D721Med (cell line): Measurements from ENCODE around the gene STRN4.

Experiments
- DNase-seq: peaks from one replicate; pipeline ENCODE4 v3.0.0; 2011; ENCODE audit warnings: low spot score; ENCODE audit not compliant: insufficient read length
- FAIRE-seq: peaks from 2 replicates; lab custom pipeline; 2011; peaks lifted over from hg19 to GRCh38; lab: Jason Lieb, UNC
- TF ChIP-seq, protein P1 (sequence below): IDR thresholded peaks from 2 replicates; pipeline ENCODE4 v1.5.1; 2012; ENCODE audit warnings: mild to moderate bottlenecking, control low read depth; ENCODE audit not compliant: insufficient read depth; ENCODE audit errors: missing control alignments

Gene STRN4

DNA sequence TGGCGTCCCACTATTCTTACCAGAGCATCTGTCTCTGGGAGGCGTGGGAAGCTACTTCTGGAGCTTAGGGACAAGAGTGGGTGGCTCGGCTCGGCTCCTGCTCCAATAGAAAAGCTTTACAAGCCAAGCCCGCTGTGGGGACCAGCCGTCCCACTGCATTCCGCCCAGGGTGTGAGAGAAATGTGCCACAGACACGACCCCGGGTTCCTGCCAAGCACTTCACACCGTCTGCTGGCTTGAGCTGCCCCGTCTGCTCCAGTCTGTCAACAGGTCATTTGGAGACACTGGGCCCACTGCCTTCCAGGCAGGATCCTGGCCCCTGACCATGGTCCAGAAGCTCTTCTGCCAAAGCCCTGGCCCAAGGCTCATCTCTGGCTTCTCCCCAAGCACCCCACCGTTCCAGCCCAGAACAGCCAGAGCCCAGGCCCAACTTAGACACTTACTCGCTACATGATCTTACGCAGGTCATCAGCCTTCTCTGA lies 6.9 kb downstream of the STRN4 start:
- no peak for FAIRE-seq
- DNase-seq: no peak
- TF ChIP-seq, protein P1, sequence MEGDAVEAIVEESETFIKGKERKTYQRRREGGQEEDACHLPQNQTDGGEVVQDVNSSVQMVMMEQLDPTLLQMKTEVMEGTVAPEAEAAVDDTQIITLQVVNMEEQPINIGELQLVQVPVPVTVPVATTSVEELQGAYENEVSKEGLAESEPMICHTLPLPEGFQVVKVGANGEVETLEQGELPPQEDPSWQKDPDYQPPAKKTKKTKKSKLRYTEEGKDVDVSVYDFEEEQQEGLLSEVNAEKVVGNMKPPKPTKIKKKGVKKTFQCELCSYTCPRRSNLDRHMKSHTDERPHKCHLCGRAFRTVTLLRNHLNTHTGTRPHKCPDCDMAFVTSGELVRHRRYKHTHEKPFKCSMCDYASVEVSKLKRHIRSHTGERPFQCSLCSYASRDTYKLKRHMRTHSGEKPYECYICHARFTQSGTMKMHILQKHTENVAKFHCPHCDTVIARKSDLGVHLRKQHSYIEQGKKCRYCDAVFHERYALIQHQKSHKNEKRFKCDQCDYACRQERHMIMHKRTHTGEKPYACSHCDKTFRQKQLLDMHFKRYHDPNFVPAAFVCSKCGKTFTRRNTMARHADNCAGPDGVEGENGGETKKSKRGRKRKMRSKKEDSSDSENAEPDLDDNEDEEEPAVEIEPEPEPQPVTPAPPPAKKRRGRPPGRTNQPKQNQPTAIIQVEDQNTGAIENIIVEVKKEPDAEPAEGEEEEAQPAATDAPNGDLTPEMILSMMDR: no peak

DNA sequence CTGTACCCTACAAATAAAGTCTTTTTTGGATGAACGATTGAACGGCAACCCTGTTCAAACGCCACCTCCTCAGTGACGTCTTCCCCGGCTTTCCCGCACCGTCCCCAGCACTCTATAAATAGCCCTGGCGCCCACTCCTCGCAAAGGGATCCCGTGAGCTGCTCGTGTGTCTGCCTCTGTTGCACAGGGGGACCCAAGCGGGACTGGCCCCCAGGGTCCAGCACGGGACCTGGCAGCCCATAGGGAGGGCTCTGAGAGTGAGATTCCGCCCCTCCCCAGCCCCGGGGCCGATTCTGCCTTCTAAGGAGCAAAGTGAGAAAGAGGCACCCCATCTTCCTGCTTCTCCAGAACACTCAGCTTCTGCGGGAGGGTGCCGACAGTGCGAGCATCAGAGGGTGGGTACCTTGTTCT lies 8.5 kb downstream of the STRN4 start:
- DNase-seq (no peak), FAIRE-seq (no peak)
- TF ChIP-seq, protein P1: no peak

- DNase-seq: no peak
- FAIRE-seq: no peak
- TF ChIP-seq, protein P1: no peak
Measured at GRCh38 chr19:46737298-46737654, 9.0 kb downstream of the STRN4 start.

GRCh38 chr19:46736531-46737297 lies 9.5 kb downstream of the STRN4 start:
- DNase-seq (no peak), FAIRE-seq (no peak)
- TF ChIP-seq, protein P1: no peak

GRCh38 chr19:46733690-46734292 lies 12.5 kb downstream of the STRN4 start:
- TF ChIP-seq, protein P1: no peak
- FAIRE-seq: no peak

DNA sequence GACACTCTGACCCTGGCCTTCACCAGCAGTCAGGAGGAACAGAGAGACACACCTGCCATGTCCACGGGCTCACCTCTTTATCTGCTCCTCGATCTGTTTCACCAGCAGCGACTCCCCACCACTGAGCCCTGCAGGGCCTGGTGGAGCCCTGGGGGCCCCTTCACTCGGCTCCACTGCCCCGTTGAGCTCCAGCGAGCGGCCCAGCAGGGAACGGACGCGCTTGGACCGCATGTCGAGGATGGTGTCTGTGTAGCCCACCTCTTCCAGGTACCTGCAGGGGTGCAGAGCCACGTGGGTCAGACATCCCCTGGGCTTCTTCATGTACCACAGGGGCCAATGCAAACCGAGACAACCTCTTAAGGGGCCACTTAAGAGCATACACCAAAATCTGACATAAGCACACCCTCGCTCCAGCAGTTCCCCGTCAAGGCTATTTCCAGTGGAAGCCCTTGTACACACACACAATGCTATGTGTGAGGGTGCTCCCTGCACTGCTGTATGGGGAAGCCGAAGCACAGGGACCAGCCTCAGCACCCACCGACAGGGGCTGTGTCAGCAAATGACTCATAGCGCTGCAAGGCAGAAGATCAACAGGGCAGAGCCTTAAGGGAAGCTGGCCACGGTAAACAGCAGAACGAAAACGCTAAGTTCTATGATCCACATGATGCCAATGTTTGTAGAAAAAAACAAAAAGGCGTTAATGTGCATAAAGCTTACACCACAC lies 13.1 kb downstream of the STRN4 start:
- DNase-seq (no peak), FAIRE-seq (no peak)
- TF ChIP-seq, protein P1: no peak

More at GRCh38 chr19:46733690-46734292, 12.5 kb downstream of the STRN4 start:
- no peak for DNase-seq
